Mammary epithelial cell (primary cell): ENCODE measurements around the gene DNAH1.

ENCODE experiments used
- EZH2 ChIP-seq: IDR thresholded peaks from 2 replicates; pipeline ENCODE4 v1.6.1; 2012; ENCODE audit warnings: low read length, inconsistent platforms, borderline replicate concordance
- TF ChIP-seq, protein P1 (sequence below), 2 donors: IDR thresholded peaks in 1 of 2; conservative IDR thresholded peaks in 1 of 2; 2 replicates each; pipeline ENCODE4 v1.5.1; 2011 to 2012; ENCODE audit warnings: inconsistent platforms in 2 of 2, low read length in 2 of 2, mild to moderate bottlenecking in 2 of 2, control low read depth in 1 of 2, low read depth in 1 of 2; ENCODE audit not compliant: insufficient read depth in 1 of 2; ENCODE audit errors: extremely low read depth in 1 of 2

GRCh38 chr3:52313774-52314188 is 2.3 kb upstream of the DNAH1 start:
- TF ChIP-seq, protein P1, sequence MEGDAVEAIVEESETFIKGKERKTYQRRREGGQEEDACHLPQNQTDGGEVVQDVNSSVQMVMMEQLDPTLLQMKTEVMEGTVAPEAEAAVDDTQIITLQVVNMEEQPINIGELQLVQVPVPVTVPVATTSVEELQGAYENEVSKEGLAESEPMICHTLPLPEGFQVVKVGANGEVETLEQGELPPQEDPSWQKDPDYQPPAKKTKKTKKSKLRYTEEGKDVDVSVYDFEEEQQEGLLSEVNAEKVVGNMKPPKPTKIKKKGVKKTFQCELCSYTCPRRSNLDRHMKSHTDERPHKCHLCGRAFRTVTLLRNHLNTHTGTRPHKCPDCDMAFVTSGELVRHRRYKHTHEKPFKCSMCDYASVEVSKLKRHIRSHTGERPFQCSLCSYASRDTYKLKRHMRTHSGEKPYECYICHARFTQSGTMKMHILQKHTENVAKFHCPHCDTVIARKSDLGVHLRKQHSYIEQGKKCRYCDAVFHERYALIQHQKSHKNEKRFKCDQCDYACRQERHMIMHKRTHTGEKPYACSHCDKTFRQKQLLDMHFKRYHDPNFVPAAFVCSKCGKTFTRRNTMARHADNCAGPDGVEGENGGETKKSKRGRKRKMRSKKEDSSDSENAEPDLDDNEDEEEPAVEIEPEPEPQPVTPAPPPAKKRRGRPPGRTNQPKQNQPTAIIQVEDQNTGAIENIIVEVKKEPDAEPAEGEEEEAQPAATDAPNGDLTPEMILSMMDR (conservative IDR thresholded peaks at IDR 0.05 in 1 of 2, IDR thresholded peaks at IDR 0.05 in 1 of 2; ENCODE audit: extremely low read depth in 1 of 2, insufficient read depth in 1 of 2, low read depth in 1 of 2, low read length in 2 of 2), result no peak
- no peak for TF ChIP-seq EZH2
